Measurements from ENCODE around the gene TPRX2. TPM values are rescaled to one million over a fixed set of nuclear protein-coding genes. Genes with fewer than 3 reads are reported as not detected.
"Not testable (repeated sequence)": the region's sequence is repeated elsewhere in the genome, so short reads cannot be mapped to it uniquely, and the experiment has no call there.

The TPRX2 gene
- total RNA-seq, 2 experiments from 2014 or later: not detected

DNA sequence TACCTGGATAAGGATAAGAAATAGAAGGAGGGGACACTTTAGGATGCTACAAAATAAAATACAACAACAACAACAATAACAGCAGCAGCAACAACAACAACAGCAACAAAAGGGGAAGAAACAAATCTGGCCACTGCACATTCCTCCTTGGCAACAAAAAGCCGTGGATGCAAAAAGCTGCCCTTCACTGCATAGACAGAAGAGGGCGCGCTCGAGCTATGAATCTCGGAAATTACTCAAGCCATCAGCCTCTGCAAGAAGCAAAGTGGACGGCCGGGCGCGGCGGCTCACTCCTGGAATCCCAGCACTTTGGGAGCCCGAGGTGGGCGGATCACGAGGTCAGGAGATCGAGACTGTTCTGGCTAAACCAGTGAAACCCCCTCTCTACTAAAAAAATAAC, 50.3 kb downstream of the TPRX2 start:
- H3K4me1 Mint-ChIP-seq; H3K27ac Mint-ChIP-seq; H3K9me3 Mint-ChIP-seq; H3K27me3 Mint-ChIP-seq; CTCF ChIA-PET; H3K36me3 Mint-ChIP-seq (ENCODE audit: low read depth); H3K4me3 Mint-ChIP-seq; POLR2A ChIA-PET: not testable (repeated sequence)
- peak; percentile 76 for DNase-seq

DNA sequence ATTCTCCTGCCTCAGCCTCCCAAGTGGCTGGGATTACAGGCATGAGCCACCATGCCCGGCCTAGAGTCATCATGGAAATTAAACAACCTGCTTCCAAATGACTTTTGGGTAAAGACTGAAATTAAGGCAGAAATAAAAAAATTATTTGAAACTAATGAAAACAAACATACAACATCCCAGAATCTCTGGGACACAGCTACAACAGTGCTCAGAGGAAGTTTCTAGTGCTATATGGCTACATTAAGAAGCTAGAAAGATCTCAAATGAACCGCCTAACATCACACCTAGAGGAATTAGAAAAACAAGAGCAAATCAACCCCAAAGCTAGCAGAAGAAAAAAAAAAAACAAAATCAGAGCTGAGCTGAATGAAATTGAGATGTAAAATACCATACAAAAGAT, 51.2 kb downstream of the TPRX2 start:
- CTCF ChIA-PET; H3K36me3 Mint-ChIP-seq (ENCODE audit: low read depth); H3K27me3 Mint-ChIP-seq: not testable (repeated sequence)

More for the DNA sequence above, 51.2 kb downstream of the TPRX2 start:
- POLR2A ChIA-PET, H3K27ac Mint-ChIP-seq, DNase-seq, H3K9me3 Mint-ChIP-seq, H3K4me1 Mint-ChIP-seq, H3K4me3 Mint-ChIP-seq: not testable (repeated sequence)

Other genes starting within 250 kb of the TPRX2 start
- gene EHD2, start 145.8 kb upstream of the TPRX2 start, total RNA-seq: not detected
- 100 to 1,000 TPM; 257 to 271 TPM for gene NOP53, start 113.7 kb upstream of the TPRX2 start, total RNA-seq
- 100 to 1,000 TPM; 110 to 120 TPM for gene SELENOW, start 80.5 kb upstream of the TPRX2 start, total RNA-seq
- not detected for gene TPRX1, start 54.7 kb upstream of the TPRX2 start, total RNA-seq
- gene CRX, start 37.3 kb upstream of the TPRX2 start, total RNA-seq: not detected
- gene SULT2A1, start 27.1 kb downstream of the TPRX2 start, total RNA-seq: not detected
- gene BSPH1, start 132.9 kb downstream of the TPRX2 start, total RNA-seq: not detected
- not detected for gene ELSPBP1, start 135.4 kb downstream of the TPRX2 start, total RNA-seq
- gene CABP5, start 184.8 kb downstream of the TPRX2 start, total RNA-seq: not detected